ENCODE measurements around the gene CTPS2. TPM values are rescaled to one million over a fixed set of nuclear protein-coding genes. Genes with fewer than 3 reads are reported as not detected.

CTPS2 gene
- polyA plus RNA-seq, 3 donors = 1.4 to 3.4 (median 2.8) TPM

DNA sequence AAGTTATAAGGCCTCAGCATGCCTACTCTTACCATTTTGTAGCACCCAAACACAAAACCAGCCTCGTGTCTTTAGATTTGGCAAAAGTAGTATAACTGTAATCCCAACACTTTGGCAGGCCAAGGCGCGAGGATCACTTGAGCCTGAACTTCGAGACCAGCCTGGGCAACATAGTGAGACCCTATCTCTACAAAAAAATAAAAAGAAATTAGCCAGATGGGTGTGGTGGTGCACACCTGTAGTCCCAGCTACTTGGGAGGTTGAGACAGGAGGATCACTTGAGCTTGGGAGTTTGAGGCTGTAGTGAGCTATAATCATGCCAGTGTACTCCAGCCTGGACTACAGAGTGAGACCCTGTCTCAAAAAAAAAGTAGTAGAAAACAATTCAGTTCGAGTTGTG lies 24.6 kb upstream of the CTPS2 start:
- H3K36me3 Mint-ChIP-seq = peaks cover 40 to 56% of the 10 kb centered on the region in 2 donors
- peaks cover 0 to 30% (median 2%) of the 10 kb centered on the region in 3 donors for H3K27me3 Mint-ChIP-seq (ENCODE audit: low read depth in 3 of 3)
- H3K9me3 Mint-ChIP-seq = peaks cover 0 to 2% (median 0%) of the 10 kb centered on the region in 7 donors
- Histone ChIP-seq H3K4me1 (ENCODE audit: control insufficient read depth in 1 of 2, insufficient read depth in 2 of 2, low read length in 2 of 2) (no peaks in the 10 kb centered on the region), H4K20me1 (ENCODE audit: insufficient read depth, low read length) (peaks cover 12% of the 10 kb centered on the region), H3K9ac (ENCODE audit: insufficient read depth, low read length, poor library complexity, severe bottlenecking) (no peak overlapping the region), H3K79me2 (ENCODE audit: insufficient read depth, low read length) (no peaks in the 10 kb centered on the region), H3K4me3 (replicated peaks in 1 of 3; ENCODE audit: low read depth in 2 of 3, low read length in 3 of 3) (no peak overlapping the region), H3K9me3 (replicated peaks in 1 of 2; ENCODE audit: control insufficient read depth in 1 of 2, insufficient read depth in 1 of 2, low read length in 2 of 2) (no peaks in the 10 kb centered on the region), H3K36me3 (replicated peaks in 1 of 2; ENCODE audit: control insufficient read depth in 1 of 2, insufficient read depth in 2 of 2, low read length in 2 of 2) (peaks cover 24 to 54% of the 10 kb centered on the region in 2 donors), H3K4me2 (replicated peaks; ENCODE audit: extremely low read depth, low read length, poor library complexity, severe bottlenecking) (no peak overlapping the region), H2AFZ (ENCODE audit: insufficient read depth, low read depth, low read length, poor library complexity, severe bottlenecking) (no peak overlapping the region), H3K27ac (ENCODE audit: low read depth in 1 of 2, low read length in 2 of 2) (no peak overlapping the region), H3K27me3 (ENCODE audit: control insufficient read depth in 2 of 2, insufficient read depth in 2 of 2, low read length in 2 of 2) (peaks cover 0 to 4% of the 10 kb centered on the region in 2 donors)
- H3K4me1 Mint-ChIP-seq = peaks cover 8% of the 10 kb centered on the region
- WGBS (ENCODE audit: insufficient coverage) = no CpG with 5 or more reads among the region's 5 CpGs
- no peak overlapping the region for H3K4me3 Mint-ChIP-seq
- TF ChIP-seq, protein P1, sequence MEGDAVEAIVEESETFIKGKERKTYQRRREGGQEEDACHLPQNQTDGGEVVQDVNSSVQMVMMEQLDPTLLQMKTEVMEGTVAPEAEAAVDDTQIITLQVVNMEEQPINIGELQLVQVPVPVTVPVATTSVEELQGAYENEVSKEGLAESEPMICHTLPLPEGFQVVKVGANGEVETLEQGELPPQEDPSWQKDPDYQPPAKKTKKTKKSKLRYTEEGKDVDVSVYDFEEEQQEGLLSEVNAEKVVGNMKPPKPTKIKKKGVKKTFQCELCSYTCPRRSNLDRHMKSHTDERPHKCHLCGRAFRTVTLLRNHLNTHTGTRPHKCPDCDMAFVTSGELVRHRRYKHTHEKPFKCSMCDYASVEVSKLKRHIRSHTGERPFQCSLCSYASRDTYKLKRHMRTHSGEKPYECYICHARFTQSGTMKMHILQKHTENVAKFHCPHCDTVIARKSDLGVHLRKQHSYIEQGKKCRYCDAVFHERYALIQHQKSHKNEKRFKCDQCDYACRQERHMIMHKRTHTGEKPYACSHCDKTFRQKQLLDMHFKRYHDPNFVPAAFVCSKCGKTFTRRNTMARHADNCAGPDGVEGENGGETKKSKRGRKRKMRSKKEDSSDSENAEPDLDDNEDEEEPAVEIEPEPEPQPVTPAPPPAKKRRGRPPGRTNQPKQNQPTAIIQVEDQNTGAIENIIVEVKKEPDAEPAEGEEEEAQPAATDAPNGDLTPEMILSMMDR (IDR thresholded peaks at IDR 0.05) = no peak
- peak overlapping the region in 1 of 7 donors; percentile 22 for H3K27ac Mint-ChIP-seq
- intact Hi-C loops (cut with micrococcal nuclease) = no loop called here
- no peak for DNase-seq

GRCh38 chrX:16733013-16733412 lies 20.5 kb upstream of the CTPS2 start:
- Histone ChIP-seq H3K79me2 (ENCODE audit: insufficient read depth, low read length) (peaks cover 7% of the 10 kb centered on the region), H4K20me1 (ENCODE audit: insufficient read depth, low read length) (peaks cover 12% of the 10 kb centered on the region), H3K9ac (ENCODE audit: insufficient read depth, low read length, poor library complexity, severe bottlenecking) (no peak overlapping the region), H3K27me3 (ENCODE audit: control insufficient read depth in 2 of 2, insufficient read depth in 2 of 2, low read length in 2 of 2) (peaks cover 0 to 4% of the 10 kb centered on the region in 2 donors), H3K4me2 (replicated peaks; ENCODE audit: extremely low read depth, low read length, poor library complexity, severe bottlenecking) (no peak overlapping the region), H3K9me3 (replicated peaks in 1 of 2; ENCODE audit: control insufficient read depth in 1 of 2, insufficient read depth in 1 of 2, low read length in 2 of 2) (no peaks in the 10 kb centered on the region), H3K27ac (ENCODE audit: low read depth in 1 of 2, low read length in 2 of 2) (no peak overlapping the region), H3K4me1 (ENCODE audit: control insufficient read depth in 1 of 2, insufficient read depth in 2 of 2, low read length in 2 of 2) (no peaks in the 10 kb centered on the region), H2AFZ (ENCODE audit: insufficient read depth, low read depth, low read length, poor library complexity, severe bottlenecking) (no peak overlapping the region), H3K4me3 (replicated peaks in 1 of 3; ENCODE audit: low read depth in 2 of 3, low read length in 3 of 3) (no peak overlapping the region), H3K36me3 (replicated peaks in 1 of 2; ENCODE audit: control insufficient read depth in 1 of 2, insufficient read depth in 2 of 2, low read length in 2 of 2) (peaks cover 24 to 25% of the 10 kb centered on the region in 2 donors)
- intact Hi-C loops (cut with micrococcal nuclease) = no loop called here
- H3K4me1 Mint-ChIP-seq = no peaks in the 10 kb centered on the region
- no peak overlapping the region for H3K4me3 Mint-ChIP-seq
- TF ChIP-seq, protein P1 (IDR thresholded peaks at IDR 0.05) = no peak
- H3K27ac Mint-ChIP-seq = peak overlapping the region in 2 of 7 donors; percentile 64 to 67
- H3K36me3 Mint-ChIP-seq = peaks cover 18 to 27% of the 10 kb centered on the region in 2 donors
- peaks cover 0 to 32% (median 2%) of the 10 kb centered on the region in 3 donors for H3K27me3 Mint-ChIP-seq (ENCODE audit: low read depth in 3 of 3)
- H3K9me3 Mint-ChIP-seq = peaks cover 0 to 7% (median 2%) of the 10 kb centered on the region in 7 donors
- DNase-seq = no peak

All from CD14-positive monocyte (primary cell).